ENCODE measurements around the gene PARP9.
"Not testable (repeated sequence)": the region's sequence is repeated elsewhere in the genome, so short reads cannot be mapped to it uniquely, and the experiment has no call there.

PARP9 gene

GRCh38 chr3:122576174-122576940 is 12.3 kb upstream of the PARP9 start:
- TF ChIP-seq CTCF (conservative IDR thresholded peaks at IDR 0.05) (no peak), ZFX (IDR thresholded peaks at IDR 0.05) (no peak)

GRCh38 chr3:122572940-122573412 is 8.9 kb upstream of the PARP9 start:
- peak overlapping the region; percentile 60 for H3K27ac ChIP-seq
- TF ChIP-seq CTCF (conservative IDR thresholded peaks at IDR 0.05) (no peak), ZFX (IDR thresholded peaks at IDR 0.05) (no peak)

More at GRCh38 chr3:122576174-122576940, 12.3 kb upstream of the PARP9 start:
- H3K27ac ChIP-seq = no peak overlapping the region

GRCh38 chr3:122568755-122569154 is 4.7 kb upstream of the PARP9 start:
- H3K27ac ChIP-seq = no peak overlapping the region
- TF ChIP-seq CTCF (conservative IDR thresholded peaks at IDR 0.05) (no peak), ZFX (IDR thresholded peaks at IDR 0.05) (no peak)

- H3K27ac ChIP-seq = not testable (repeated sequence)
These were observed 4.0 kb upstream of the PARP9 start for GRCh38 chr3:122568131-122568530.

GRCh38 chr3:122563717-122564025 is 429 bp downstream of the PARP9 start:
- TF ChIP-seq ZFX (IDR thresholded peaks at IDR 0.05) (no peak), CTCF (conservative IDR thresholded peaks at IDR 0.05) (no peak)
- peak overlapping the region; percentile 84 for H3K27ac ChIP-seq

GRCh38 chr3:122562923-122563716 is 980 bp downstream of the PARP9 start:
- TF ChIP-seq ZFX (IDR thresholded peaks at IDR 0.05) = no peak
- TF ChIP-seq CTCF (conservative IDR thresholded peaks at IDR 0.05) = no peak
- peak overlapping the region; percentile 84 for H3K27ac ChIP-seq

- H3K27ac ChIP-seq = no peak overlapping the region
- TF ChIP-seq ZFX (IDR thresholded peaks at IDR 0.05) = no peak
- peak; percentile 85 for TF ChIP-seq CTCF (conservative IDR thresholded peaks at IDR 0.05)
These were observed 3.4 kb downstream of the PARP9 start for GRCh38 chr3:122560680-122561079.
